Skeletal muscle satellite cell (primary cell): ENCODE data around the gene PHLPP1.

ENCODE experiments used
- H3K27me3 ChIP-seq: 2 replicates; pipeline ENCODE4 v1.7.0; 2013; ENCODE audit warnings: low read length; ENCODE audit not compliant: control insufficient read depth, insufficient read depth
- H3K36me3 ChIP-seq: 2 replicates; pipeline ENCODE4 v1.7.0; 2013; ENCODE audit warnings: mild to moderate bottlenecking, control low read depth, low read length; ENCODE audit not compliant: insufficient read depth
- H3K4me1 ChIP-seq: 2 replicates; pipeline ENCODE4 v1.7.0; 2013; ENCODE audit warnings: low read length; ENCODE audit not compliant: control insufficient read depth, insufficient read depth
- H3K4me2 ChIP-seq: 2 replicates; pipeline ENCODE4 v1.7.0; 2013; ENCODE audit warnings: mild to moderate bottlenecking, low read length
- H3K4me3 ChIP-seq: 2 replicates; pipeline ENCODE4 v1.7.0; 2013; ENCODE audit warnings: low read length
- H3K9ac ChIP-seq: 2 replicates; pipeline ENCODE4 v1.7.0; 2013; ENCODE audit warnings: mild to moderate bottlenecking, low read depth, low read length, moderate library complexity
- H3K9me3 ChIP-seq: replicated peaks from 2 replicates; pipeline ENCODE4 v1.7.0; 2013; ENCODE audit warnings: mild to moderate bottlenecking, control low read depth, low read length

PHLPP1 gene

DNA sequence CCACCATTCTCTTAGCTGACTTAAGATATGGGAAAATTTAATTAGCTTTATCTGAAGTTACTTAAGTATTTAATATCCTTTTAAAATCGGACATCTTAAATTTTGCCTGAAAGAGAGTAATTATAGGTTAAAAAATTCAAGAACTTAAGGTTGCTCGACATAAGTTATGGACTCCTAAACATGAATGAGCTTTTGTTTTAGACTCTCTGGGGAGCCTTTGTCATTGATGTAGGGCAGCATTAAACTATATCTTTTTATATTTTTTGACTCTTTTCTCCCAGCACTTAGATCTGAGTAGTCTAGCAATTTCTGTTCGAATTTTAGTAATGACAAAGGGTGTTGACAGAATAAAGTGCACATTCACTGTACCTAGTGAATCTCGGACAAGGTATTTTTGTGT, 4.7 kb downstream of the PHLPP1 start:
- H3K9me3 ChIP-seq: no peaks in the 10 kb centered on the region
- H3K4me3 ChIP-seq: peak overlapping the region; percentile 3
- no peaks in the 10 kb centered on the region for H3K36me3 ChIP-seq
- peak overlapping the region; percentile 92 for H3K4me2 ChIP-seq
- peaks cover 22% of the 10 kb centered on the region for H3K4me1 ChIP-seq
- H3K9ac ChIP-seq: no peak overlapping the region
- no peaks in the 10 kb centered on the region for H3K27me3 ChIP-seq

DNA sequence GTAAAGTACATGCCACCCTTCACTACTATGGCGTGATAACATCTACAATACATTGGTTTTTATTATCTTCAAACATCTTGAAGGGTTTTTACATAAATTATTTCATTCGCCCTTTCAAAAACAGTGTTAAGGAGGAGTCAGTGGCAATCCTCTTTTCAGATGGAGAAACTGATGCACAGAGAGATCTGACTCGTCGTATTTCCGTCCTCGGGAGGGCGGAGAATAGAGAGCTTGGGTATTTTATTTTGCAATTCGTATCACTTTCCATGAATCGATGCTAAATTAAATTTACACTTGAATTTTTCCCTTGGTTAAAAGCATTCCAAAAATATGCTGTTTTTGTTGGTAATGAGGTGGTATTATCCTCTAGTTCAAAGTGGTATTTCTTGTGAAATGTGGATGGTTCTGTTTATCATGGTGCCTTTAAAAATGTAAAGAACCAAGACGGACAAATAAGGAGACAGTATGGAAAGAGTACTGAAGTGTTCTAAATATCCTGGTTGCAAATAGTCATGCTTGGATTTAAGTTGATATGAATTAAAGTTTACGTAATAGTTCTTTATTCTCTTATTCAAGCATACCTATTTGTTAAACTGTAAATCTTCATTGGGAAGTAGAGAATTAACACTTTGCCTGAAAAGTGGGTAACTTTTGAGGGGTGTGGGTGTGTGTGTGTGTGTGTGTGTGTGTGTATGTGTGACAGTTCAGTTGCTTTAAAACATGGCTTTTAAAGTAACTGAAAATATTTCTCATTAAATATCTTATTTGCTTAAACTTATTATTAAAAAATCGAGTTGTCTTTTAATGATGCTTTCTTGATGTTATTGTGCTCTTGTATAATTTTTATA, 5.6 kb downstream of the PHLPP1 start:
- Histone ChIP-seq H3K9me3 (no peaks in the 10 kb centered on the region), H3K36me3 (no peaks in the 10 kb centered on the region), H3K4me3 (peak overlapping the region; percentile 36)

DNA sequence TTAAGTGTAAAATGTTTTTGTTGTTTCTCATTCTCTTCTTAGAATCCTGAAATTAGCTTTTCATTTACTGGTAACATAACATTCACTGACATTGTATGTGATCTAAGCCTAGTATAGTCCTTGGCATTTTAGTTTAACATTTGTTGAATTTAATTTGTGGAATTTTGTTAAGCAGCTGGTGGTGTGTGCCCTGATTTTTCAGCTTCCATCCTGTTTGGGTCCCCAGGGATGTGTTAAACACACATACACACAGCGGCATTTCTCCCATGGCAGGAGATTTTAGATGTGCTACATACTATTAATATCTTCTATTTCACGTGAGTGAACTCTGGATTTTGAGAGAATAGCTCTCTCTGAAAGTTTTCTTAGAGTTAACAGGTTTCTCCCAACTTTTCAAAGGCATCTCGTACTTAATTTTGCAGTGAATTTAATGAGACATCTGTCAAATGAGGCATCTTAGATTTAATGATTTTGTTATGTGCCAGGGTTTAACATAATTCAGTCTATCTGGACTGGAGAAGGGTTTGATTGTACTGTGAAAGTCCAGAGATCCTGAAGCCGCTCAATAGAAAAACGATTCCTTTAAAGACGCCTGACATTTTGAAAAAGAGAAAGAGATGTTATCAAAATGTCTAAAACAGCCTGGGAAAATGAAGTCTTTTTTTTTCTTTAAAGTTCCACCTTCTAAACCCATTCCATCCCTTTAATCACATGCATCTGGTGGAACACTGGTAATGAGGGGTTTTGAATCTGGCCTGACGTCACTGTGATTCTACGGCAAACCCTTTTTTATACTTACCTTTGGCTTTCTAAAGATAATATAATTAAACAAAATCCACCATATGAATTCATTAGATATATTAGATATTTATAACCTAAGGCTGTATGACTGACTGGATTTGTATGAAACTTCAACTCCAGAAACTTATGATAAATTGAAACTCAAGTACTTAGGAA, 6.8 kb downstream of the PHLPP1 start:
- peak overlapping the region; percentile 41 for H3K9ac ChIP-seq
- H3K4me3 ChIP-seq: no peak overlapping the region

More for the DNA sequence above, 5.6 kb downstream of the PHLPP1 start:
- H3K27me3 ChIP-seq: no peaks in the 10 kb centered on the region
- peak overlapping the region; percentile 92 for H3K4me2 ChIP-seq
- H3K9ac ChIP-seq: peak overlapping the region; percentile 41
- peaks cover 22% of the 10 kb centered on the region for H3K4me1 ChIP-seq

GRCh38 chr18:62723666-62724281, 8.4 kb downstream of the PHLPP1 start:
- Histone ChIP-seq H3K4me2 (peak overlapping the region; percentile 55), H3K27me3 (no peaks in the 10 kb centered on the region), H3K4me1 (peaks cover 7% of the 10 kb centered on the region), H3K4me3 (no peak overlapping the region), H3K9ac (no peak overlapping the region), H3K9me3 (no peaks in the 10 kb centered on the region), H3K36me3 (no peaks in the 10 kb centered on the region)

More for the DNA sequence above, 6.8 kb downstream of the PHLPP1 start:
- Histone ChIP-seq H3K9me3 (no peaks in the 10 kb centered on the region), H3K36me3 (no peaks in the 10 kb centered on the region), H3K4me1 (peaks cover 20% of the 10 kb centered on the region), H3K4me2 (peak overlapping the region; percentile 92), H3K27me3 (no peaks in the 10 kb centered on the region)

DNA sequence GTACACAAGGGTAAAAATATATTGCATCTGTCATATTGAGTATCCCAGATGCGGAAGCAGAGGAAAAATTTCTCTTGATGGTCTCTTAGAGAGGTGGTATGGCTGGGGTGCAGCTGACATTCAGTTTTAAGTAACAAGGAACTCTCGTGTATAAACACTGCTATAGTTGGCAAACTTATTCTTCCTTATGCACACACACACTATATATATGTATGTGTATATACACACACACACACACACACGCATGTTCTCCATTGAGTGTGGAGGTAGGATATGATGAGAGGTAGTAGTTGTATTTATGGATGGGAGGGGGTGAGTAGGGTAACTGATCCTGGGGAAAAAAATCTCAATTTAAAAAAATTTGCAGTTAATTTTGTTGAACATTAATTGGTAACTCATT, 10.6 kb downstream of the PHLPP1 start:
- H3K4me1 ChIP-seq: peaks cover 6% of the 10 kb centered on the region
- H3K9me3 ChIP-seq: no peaks in the 10 kb centered on the region
- no peak overlapping the region for H3K4me3 ChIP-seq
- H3K36me3 ChIP-seq: no peaks in the 10 kb centered on the region
- H3K27me3 ChIP-seq: no peaks in the 10 kb centered on the region
- no peak overlapping the region for H3K4me2 ChIP-seq
- no peak overlapping the region for H3K9ac ChIP-seq

DNA sequence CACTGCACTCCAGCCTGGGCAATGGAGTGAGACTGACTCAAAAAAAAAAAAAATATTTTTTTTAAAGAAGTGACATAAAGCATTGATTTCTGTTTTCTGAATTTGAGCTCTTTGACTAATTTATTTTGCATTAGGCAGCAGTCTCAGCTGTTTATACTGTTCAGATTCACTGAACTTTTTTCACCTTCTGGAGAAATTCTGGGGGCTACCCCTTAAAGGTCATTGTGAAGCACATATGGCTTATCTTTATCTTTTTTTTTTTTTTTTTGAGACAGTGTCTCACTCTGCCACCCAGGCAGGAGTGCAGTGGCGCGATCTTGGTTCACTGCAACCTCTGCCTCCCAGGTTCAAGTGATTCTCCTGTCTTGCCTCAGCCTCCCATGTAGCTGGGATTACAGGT, 12.9 kb downstream of the PHLPP1 start:
- H3K4me1 ChIP-seq: peaks cover 4% of the 10 kb centered on the region
- no peak overlapping the region for H3K9ac ChIP-seq
- H3K36me3 ChIP-seq: no peaks in the 10 kb centered on the region
- no peaks in the 10 kb centered on the region for H3K9me3 ChIP-seq
- H3K4me3 ChIP-seq: no peak overlapping the region
- no peaks in the 10 kb centered on the region for H3K27me3 ChIP-seq
- H3K4me2 ChIP-seq: no peak overlapping the region

DNA sequence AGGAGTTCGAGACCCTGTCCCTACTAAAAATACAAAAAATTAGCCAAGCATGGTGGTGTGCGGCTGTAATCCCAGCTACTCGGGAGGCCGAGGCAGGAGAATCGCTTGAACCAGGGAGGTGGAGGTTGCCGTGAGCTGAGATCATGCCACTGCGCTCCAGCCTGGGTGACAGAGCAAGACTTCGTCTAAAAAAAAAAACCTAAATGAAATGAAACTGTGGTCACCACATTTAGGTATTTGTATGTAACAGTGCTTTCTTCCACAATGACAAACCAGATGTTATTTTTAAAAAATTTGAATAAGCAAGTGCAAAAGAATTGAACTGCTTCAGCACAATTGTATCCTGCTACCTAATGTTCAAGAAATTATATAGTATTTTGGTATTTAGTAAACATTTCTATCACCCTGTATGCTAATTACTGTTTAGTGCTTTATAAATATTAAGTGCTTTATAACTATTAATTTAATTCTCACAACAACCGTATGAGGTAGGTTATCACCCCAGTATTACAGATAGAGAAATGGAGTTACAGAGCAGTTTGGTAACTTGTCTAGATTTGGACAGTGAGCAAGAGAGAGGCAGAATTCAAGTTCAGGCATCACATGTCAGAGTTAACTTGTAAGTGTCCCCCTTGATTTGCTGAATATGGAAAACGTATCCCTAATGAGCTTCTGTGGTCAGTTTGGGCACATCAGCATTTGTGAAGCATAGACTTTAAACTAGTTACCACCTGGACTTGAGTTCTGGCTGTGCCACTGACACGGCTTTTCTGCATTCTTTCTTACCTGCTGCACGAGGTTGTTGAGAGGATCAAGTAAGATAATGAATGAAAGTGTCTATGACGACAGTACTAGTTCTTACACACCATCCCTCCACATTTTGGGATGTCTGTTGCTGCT, 14.4 kb downstream of the PHLPP1 start:
- Histone ChIP-seq H3K4me3 (no peak overlapping the region), H3K9me3 (no peaks in the 10 kb centered on the region), H3K4me2 (no peak overlapping the region), H3K4me1 (no peaks in the 10 kb centered on the region), H3K27me3 (no peaks in the 10 kb centered on the region), H3K36me3 (no peaks in the 10 kb centered on the region), H3K9ac (no peak overlapping the region)

GRCh38 chr18:62730941-62731340, 15.6 kb downstream of the PHLPP1 start:
- Histone ChIP-seq H3K36me3 (no peaks in the 10 kb centered on the region), H3K9ac (no peak overlapping the region), H3K27me3 (no peaks in the 10 kb centered on the region), H3K4me2 (no peak overlapping the region), H3K4me1 (no peaks in the 10 kb centered on the region), H3K9me3 (no peaks in the 10 kb centered on the region), H3K4me3 (no peak overlapping the region)

DNA sequence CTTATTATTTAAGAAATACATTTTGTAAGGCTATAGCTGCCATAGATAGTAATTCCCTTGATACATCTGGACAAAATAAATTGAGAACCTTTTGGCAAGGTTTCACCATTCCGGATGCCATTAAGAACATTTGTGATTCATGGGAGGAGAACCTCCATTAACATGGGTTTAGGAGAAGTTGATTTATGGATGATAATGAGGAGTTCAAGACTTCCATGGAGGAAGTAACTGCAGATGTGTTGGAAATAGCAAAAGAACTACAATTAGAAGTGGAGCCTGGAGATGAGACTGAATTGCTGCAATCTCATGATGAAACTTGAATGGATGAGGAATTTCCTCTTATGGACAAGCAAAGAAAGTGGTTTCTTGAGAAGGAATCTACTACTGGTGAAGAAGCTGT, 17.3 kb downstream of the PHLPP1 start:
- Histone ChIP-seq H3K27me3 (no peaks in the 10 kb centered on the region), H3K9me3 (no peaks in the 10 kb centered on the region), H3K4me2 (no peak overlapping the region), H3K4me1 (no peaks in the 10 kb centered on the region), H3K9ac (no peak overlapping the region), H3K4me3 (no peak overlapping the region), H3K36me3 (no peaks in the 10 kb centered on the region)

DNA sequence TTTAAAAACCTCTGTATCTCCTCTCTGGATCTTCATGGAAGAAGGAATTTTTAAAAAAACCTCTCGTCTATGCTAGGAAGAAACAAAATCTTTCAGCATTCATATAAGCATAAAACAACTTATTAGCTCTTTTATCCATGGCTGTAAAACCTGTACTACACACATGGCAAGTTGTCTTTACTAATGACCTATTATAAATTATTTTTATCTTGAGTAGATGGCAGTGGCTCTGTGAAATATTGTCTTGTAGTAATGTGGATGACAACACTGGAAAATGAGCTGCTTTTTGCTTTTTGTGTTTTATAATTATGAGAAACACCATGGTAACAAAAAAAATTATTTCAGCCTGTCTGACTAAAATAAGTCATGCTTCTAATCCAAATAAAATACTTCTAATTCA, 18.9 kb downstream of the PHLPP1 start:
- H3K9me3 ChIP-seq: no peaks in the 10 kb centered on the region
- H3K27me3 ChIP-seq: no peaks in the 10 kb centered on the region
- H3K9ac ChIP-seq: no peak overlapping the region
- no peak overlapping the region for H3K4me3 ChIP-seq
- no peaks in the 10 kb centered on the region for H3K36me3 ChIP-seq
- H3K4me2 ChIP-seq: no peak overlapping the region
- no peaks in the 10 kb centered on the region for H3K4me1 ChIP-seq
